Ureter (tissue), 1 donor: ENCODE measurements around the gene PRUNE2. TPM values are rescaled to one million over a fixed set of nuclear protein-coding genes. Genes with fewer than 3 reads are reported as not detected.
"Not testable (repeated sequence)": the region's sequence is repeated elsewhere in the genome, so short reads cannot be mapped to it uniquely, and the experiment has no call there.

Experiments
- DNase-seq: peaks from one replicate; pipeline ENCODE4 v3.0.0-alpha.2; 2020; ENCODE audit warnings: low spot score
- total RNA-seq: library from RNA; stranded (reverse); gene quantifications from one replicate; pipeline ENCODE4 v1.2.4, GENCODE V29; 2023
- donor health status: DM: yes; HTN: yes; CAD: no.

Gene PRUNE2
- total RNA-seq, 1 donor from 2014 or later: 93.1 TPM

DNA sequence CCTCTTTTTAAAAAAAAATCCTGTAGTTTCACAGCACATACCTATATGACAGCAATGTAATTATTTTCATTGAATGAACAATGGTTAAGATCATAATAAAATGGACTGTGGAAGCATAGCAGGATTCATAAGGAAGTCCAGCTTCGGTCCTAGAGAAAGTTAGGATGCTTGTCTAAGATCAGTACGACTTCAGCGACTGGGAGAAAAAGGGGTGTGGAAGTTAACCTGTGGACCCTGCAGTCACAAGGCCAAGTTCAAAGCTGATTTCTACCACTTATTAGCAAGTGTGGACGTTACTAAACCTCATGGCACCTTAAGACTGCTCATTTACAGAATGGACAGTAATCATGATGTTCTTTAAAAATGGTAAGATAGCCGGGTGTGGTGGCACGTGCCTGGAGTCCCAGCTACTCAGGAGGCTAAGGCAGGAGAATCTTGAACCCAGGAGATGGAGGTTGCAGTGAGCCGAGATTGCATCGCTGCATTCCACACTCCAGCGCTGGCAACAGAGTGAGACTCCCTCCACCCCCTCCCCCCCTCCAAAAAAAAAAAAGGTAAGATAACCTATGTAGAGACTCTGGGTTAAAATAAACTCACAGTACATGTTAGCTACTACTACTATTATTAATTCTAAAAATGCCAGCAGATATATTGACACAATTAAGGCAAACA lies 213.3 kb downstream of the PRUNE2 start:
- DNase-seq: no peak

DNA sequence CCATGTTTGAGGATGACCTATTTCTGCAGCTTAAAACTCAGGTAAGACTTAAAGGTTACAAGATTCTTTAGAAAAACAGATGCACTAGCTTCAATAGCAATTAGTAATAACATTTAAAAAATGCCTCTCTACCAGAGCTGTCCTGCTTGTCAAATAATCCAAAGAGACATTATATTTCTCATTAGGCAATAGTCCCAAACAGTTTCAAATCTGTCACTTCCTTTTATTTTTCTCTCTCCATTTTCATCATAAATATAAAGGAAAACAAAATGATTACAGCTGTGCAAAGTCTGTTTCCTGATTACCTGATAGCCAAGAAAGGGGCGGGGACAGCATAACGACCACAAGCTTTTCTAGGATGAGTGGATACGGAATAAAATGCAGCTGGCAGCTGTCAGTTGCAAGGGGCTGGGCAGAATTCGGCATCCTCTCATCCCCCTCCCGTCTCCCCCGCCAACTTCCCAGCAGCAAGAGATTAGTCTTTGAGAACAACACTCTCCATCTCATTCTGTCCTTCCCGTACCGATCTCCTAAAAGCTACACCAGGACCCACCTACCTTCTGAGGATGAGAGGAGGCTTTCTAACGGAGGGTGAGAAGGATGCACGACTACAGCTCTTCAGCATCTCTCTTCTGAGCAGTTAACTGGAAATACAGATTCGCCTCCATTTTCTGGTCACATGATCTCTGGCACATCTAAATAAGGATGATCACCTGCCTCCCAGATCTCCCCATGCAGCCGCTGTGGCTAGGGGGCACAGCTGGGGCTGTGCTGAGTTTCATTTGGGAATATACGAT lies 214.2 kb downstream of the PRUNE2 start:
- no peak for DNase-seq

DNA sequence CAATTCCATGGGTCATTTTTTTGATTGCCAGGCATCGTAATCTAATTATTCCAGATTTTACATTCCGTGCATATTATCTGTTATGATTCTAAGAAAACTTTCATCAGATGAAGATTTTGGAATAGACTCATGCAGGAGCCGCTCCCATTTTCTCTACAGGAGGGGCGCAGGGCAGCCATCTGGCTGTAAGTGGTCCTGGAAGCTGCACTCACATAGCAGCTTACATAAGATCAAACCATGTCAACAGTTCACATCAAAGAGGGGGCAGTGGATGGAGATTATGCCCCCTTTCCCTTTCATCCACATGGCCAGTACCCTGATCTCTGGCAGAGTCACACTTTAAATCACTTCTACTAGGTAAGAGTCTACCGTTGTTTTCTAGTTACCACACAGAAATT lies 214.9 kb downstream of the PRUNE2 start:
- no peak for DNase-seq

DNA sequence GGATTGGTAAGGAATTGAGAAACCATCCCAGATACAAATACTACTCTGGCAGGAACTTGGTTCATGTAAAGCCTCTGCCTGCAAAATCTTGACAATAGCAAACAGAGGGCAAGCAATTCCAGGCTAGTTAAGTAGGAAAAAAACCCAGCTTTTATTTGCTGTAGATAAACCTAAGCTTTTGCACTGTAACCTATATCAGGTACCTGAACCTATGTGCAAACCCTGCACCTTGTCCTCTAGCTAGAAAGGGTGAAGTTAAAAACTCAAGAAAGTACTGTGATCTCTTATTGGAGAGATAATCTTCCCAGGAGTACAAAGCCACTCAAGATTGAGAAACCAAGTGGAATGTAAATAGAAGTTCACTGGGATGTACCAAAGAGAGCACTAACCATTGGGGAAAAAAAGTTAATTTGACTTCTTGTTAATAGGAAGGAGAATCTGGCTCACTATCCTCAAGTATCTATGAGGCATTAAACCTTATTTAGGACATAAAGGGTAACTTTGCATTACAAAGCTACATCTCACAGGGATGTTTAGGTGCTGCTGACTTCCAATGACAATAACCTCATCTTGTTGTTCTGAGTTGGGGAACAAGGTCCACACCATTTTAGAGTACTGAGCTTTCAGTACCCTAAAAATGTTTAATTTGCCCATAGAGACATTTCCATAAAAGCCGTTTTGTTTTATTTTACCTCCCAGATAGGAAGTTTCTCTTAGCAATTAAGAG lies 215.5 kb downstream of the PRUNE2 start:
- no peak for DNase-seq

DNA sequence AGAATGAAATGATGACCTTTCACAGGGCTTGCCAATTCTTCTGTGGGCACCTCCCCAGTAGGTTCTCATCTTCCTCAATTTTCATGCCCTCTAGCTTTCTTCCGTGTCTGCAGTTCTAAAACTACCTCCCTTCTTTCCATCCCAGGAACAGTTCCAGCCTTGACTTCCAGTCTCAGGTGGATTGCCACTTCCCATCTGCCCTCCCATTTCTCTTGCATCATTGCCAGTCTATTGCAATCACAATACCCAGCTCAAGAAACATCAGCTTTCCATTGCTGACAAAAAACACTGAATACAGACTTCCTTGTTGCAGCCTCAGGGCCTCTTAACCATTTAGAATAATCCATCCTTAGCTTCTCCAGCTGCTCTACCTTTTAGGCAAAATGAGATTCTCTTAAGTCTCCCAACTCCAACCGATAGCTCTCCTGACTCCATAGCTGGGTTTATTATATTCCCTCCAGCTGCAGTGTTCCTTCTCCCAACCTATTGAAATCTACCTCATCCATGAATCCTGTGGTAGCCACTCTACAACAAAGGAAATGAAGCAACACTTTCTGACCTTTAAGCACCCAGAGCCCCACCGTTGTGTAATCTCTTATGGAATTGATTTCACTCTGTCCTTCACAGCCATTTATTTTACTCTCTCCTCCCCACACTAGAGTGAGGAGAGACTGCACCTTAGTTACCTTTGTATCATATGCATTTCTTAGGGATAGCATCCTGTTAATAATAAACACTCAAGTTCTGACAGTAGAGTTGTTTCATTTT lies 217.3 kb downstream of the PRUNE2 start:
- no peak for DNase-seq

DNA sequence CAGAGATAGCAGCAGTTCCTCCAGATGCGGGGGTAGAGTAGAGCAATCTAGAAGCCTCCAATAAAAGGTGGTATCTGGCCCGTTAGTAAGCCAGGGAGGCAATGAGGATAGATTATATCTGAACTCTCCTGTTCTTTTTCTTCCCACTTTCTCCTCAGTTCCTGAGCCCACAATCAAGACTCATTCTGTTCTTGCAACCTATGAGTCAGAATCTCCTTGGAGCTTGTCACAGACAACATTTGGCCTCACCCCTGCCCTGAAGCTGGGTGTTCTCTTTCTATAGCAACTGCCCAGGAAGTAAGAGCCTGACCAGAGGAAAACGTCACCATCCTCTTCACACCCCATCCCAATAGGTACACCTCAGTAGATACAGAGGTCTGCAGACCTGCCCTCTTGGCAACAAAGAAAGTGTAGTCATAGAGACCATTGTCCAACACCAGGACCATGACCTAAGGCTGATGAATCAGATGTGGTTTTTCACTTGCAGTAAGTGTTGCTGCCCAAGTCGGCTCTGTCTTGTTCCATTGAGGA lies 218.0 kb downstream of the PRUNE2 start:
- DNase-seq: no peak

DNA sequence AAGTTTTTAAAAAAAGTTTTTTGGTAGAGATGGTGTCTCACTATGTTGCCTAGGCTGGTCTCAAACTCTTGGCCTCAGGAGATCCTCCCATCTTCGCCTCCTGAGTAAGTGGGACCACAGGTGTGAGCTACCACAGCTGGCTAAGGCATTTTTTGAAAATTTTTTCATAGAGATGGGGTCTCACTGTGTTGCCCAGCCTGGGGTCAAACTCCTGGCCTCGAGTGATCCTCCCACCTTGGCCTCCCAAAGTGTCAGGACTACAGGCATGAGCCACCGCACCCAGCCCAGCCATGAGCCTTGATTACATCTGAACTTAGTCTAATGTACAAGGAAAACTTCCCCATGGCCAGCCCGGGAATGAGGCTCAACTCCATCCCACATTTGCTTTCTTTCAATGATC lies 219.2 kb downstream of the PRUNE2 start:
- no peak for DNase-seq

DNA sequence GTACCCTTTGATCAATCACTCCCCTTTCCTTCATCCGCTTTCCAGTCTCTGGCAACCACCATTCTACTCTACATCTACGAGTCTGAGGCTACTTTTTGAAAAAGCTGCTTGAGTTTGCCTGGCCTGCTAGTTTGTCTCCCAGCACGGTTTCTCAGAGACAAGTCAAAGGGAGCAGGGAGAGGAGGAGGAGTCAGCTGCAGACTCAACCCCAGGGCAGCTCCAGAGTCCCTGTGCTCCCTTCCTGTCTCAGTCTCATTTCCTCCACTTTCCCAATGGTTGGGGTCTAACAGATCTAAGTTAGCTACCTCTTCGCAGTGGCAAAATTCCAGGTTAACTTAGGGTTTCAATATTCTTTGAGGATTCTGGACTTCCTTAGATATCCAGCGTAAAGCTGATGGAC lies 221.7 kb downstream of the PRUNE2 start:
- no peak for DNase-seq

DNA sequence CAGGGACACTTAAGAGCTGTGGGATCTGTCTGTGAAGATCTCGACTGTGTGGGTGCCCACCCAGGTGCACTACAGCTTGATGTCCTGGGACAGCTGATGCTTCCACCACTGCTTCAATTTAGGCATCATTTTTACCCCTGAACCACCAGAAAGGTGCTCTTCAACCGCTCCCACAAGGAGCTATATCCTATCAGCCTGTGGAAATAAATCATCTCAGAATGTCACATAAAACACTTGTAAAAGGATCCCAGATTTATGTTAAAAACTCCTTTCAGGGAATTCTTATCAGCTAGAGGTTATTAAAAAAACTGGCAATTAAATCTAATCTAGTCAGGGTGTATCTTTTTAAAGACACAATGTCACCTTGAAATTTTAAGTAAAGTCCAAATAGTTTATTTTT lies 224.4 kb downstream of the PRUNE2 start:
- no peak for DNase-seq

DNA sequence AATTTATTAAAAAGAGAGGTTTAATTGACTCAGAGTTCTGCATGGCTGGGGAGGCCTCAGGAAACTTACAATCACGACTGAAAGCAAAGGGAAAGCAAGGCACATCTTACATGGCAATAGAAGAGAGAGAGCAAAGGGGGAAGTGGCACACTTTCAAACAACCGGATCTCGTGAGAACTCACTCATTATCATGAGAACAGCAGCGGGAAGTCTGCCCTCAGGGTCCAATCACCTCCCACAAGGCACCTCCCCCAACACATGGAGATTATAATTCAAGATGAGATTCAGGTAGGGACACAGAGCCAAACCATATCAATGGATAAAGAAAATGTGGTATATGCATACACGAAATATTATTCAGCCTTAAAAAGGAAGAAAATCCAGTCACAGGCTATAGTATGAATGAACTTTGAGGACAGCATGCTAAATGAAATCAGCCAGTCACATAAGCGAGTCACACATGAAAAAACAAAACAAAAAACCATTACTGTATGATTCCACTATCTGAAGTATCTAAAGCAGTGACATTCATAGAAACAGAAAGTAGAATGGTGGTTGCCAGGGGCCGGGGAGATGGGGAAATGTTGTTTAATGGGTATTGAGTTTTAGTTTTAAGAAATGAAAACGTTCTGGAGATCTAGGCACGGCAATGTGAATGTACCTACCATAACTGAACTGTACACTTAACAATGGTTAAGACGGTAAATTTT lies 225.0 kb downstream of the PRUNE2 start:
- DNase-seq: no peak

DNA sequence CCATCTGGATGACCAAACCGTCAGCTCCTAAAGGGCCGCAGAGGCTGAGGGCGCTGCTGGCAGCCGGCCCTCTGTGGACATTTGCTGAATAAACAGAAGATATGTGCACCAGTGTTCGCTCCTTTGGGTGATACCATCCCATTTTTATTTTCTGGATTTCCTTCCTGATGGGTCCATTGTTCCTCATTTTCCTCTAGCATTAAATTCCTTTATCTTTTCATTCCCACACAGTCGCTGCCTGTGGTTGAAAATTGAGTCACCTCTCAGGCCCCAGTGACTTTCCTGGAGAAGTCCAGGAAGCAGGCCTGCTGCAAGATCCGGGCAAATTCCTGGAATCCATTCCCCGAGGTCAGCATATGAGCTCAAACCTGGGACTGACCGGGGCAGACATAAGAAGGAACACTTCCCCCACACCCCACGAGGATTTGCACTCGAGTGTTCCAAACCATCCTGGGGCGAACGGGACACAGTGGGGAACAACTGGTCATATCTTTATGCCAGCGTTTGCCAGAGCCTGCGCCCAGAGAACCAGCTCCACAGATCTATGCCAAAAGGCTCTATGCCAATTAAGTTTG lies 228.3 kb downstream of the PRUNE2 start:
- no peak for DNase-seq

DNA sequence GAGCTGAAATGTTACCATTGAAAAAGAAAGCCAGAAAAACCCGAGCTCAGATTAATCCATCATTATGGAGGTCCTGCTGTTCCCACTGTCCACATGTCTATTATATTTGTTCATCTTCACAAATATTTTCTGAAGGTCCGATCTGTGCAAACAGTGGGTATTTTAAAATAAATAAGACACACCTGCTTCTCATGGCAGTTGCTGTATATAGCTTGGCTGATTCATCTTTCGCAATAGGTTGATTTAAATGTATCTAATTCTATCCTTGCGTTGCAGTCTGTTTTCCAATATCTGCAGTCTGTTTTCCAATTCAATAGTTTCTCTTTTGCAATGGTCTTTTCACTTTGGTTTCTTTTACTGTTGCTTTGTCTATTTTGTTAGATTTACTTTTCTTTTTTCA lies 229.1 kb downstream of the PRUNE2 start:
- DNase-seq: no peak

DNA sequence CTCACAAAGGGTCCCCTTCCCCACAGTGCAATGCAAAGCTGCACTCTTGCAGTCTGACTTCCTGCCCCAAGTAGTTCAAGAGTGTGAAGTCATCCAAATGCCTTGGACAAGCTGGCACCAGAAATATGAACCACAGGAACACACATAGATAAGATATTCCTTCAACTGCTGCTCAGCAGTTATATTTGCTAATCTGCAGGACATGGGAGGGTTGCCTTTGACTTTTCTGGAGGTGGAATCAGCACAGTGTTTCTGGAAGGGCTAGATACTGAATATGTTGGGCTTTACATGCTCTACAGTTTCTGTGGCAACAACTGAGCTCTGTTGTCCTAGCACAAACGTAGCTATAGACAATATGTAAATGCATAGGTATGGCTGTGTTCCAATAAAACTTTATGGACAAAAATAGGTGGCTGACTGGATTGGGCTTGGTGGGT lies 238.4 kb downstream of the PRUNE2 start:
- no peak for DNase-seq

DNA sequence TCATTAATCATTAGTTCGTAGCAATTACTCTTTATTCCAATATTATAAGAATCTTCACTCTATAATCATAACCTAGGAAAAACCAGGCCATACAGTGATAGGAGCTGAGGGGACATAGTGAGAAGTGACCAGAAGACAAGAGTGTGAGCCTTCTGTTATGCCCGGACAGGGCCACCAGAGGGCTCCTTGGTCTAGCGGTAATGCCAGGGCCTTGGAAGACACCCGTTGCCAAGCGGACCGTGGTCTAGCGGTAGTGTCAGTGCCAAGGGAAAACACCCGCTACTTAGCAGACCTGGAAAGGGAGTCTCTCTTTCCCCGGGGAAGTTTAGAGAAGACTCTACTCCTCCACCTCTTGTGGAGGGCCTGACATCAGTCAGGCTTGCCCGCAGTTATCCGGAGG lies 239.9 kb downstream of the PRUNE2 start:
- DNase-seq: not testable (repeated sequence)

DNA sequence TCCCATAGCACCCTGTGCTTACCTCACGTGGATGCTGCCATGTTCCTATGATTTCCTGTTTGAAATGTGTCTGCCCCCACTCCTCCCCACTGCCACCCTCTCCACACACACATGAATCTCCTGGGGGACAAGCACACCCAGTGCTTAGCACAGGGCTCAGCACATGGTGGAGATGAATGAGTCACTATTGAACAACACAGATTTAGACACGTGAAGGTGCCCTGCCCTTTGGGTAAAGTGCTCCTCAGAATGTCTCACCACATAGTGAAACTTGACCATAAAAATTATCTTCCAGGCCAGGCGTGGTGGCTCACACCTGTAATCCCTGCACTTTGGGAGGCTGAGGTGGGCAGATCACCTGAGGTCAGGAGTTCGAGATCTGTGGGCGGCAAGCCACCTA lies 240.5 kb downstream of the PRUNE2 start:
- DNase-seq: no peak

DNA sequence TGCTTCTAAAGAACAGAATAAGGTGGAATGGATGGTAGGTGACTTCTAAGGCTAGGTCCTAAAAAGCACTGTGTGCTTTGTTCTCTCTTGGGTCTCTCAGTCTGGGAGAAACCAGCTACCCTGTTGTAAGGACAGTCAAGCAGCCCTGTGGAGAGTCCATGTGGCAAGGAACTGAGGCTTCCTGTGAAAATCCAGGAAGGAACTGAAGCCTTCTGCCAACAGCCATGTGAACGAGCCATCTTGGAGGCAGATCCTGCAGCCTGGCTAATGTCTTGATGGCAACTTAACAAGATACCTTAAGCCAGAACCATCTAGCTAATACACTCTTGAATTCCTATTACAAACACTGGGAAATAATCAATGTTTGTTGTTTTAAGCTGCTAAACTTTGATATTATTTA lies 241.8 kb downstream of the PRUNE2 start:
- no peak for DNase-seq

DNA sequence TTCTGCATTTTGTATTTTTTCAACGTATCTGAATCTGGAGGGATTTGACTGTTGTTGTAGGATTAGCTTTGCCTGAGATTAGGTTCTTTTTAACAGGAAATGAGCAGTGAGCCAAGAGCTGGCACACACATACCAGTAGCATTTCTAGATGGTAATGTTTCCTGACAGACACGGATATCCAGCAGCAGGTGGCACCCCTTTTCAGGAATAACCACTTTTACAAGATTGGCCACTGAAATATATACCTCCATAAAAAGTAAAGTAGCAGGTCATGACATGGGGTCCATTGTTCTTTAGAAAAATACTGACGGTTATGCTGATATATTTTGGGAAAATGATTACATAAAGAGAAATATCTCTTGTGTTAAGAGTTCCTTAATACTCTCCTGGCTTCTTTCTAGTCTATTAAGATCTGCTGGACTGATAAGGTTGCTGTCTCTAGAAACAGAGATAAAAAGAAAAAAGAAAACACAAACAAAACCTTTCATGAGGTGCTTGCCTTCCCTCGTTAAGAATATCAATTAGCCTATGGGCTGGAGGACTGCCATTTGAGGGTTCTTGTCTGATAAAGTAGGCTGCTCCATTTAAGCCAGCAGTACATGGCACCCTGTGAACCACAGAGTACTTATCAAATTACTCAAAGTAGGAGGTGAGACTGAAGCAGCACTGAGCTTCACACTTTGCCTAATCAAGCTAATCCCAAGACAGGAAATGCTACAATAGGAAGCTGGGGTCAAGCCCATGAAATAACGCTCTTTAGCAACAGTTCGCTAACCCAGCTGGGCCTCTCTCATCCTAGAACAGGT lies 243.2 kb downstream of the PRUNE2 start:
- no peak for DNase-seq

DNA sequence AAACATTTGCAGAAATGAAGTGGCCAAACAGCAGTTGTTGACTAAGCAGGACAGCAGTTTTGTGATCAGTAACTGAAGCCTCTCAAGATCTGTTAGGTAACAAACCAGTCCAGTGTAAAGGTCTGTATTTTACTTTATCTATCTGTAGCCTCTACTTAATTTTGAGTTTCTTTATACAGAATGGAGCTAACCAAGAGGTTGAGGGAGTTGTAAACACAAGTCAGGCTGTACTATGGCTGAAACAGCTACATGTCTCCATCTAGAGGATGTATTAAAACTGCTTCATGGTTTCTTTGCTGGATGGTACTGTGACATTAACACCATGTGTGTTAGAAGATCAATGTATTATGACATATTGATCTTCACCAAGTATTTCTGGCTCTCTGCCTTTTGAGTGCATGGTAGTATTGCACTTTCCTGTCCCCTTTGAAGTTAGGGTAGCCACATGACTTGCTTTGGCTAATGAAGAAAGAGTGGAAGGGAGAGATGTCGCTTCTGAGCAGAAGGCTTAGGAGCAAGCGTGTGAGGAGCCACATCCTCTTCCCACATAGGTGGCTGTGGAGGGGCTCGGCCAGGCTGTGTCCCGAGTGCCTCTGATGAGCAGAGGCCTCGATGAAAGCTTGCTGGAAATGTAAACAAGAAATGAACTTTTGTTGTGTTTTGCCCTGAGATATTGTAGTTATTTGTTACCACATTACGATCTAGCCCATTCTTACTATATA lies 247.2 kb downstream of the PRUNE2 start:
- no peak for DNase-seq

DNA sequence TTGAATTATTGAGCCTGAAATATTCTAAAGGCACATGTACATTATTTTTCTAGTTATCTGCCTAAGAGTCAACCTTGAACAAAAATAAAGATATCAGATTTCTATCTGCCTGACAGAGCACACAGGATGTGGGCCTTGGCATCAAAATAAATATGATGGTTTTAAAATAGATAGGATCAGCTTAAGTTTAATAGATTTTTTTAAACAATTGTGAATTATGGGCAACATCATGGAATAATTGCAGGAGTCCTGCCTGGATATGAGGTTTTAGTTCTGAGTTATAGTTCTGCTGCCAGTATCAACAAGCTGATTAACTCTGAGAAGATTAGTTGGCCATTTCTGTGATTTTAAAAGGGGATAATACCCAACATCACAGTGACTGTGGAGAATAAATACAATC lies 248.6 kb downstream of the PRUNE2 start:
- no peak for DNase-seq
